Measurements from ENCODE around the gene ECSIT.
"Not testable (repeated sequence)": the region's sequence is repeated elsewhere in the genome, so short reads cannot be mapped to it uniquely, and the experiment has no call there.

DNA sequence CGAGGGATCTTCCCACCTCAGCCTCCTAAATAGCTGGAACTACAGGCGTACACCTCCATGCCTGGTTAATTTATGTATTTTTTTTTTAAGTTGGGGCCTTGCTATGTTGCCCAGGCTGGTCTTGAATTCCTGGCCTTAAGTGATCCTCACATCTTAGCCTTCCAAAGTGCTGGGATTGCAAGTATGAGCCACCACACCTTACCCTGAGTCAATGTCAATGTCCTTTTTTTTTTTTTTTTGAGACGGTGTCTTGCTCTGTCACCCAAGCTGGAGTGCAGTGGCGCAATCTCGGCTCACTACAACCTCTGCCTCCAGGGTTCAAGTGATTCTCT lies 36.7 kb upstream of the ECSIT start:
- not testable (repeated sequence) for TF ChIP-seq EZH2 (IDR thresholded peaks at IDR 0.05; ENCODE audit: low read depth, unreplicated experiment); ZNF114 (CRISPR knock-in tag; IDR thresholded peaks at IDR 0.05); EZH2phosphoT487 (IDR thresholded peaks at IDR 0.05; ENCODE audit: unreplicated experiment)
- TF ChIP-seq, protein P1, sequence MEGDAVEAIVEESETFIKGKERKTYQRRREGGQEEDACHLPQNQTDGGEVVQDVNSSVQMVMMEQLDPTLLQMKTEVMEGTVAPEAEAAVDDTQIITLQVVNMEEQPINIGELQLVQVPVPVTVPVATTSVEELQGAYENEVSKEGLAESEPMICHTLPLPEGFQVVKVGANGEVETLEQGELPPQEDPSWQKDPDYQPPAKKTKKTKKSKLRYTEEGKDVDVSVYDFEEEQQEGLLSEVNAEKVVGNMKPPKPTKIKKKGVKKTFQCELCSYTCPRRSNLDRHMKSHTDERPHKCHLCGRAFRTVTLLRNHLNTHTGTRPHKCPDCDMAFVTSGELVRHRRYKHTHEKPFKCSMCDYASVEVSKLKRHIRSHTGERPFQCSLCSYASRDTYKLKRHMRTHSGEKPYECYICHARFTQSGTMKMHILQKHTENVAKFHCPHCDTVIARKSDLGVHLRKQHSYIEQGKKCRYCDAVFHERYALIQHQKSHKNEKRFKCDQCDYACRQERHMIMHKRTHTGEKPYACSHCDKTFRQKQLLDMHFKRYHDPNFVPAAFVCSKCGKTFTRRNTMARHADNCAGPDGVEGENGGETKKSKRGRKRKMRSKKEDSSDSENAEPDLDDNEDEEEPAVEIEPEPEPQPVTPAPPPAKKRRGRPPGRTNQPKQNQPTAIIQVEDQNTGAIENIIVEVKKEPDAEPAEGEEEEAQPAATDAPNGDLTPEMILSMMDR (conservative IDR thresholded peaks at IDR 0.05; ENCODE audit: low read depth in 2 of 2) = not testable (repeated sequence)
- TF ChIP-seq, protein P2, sequence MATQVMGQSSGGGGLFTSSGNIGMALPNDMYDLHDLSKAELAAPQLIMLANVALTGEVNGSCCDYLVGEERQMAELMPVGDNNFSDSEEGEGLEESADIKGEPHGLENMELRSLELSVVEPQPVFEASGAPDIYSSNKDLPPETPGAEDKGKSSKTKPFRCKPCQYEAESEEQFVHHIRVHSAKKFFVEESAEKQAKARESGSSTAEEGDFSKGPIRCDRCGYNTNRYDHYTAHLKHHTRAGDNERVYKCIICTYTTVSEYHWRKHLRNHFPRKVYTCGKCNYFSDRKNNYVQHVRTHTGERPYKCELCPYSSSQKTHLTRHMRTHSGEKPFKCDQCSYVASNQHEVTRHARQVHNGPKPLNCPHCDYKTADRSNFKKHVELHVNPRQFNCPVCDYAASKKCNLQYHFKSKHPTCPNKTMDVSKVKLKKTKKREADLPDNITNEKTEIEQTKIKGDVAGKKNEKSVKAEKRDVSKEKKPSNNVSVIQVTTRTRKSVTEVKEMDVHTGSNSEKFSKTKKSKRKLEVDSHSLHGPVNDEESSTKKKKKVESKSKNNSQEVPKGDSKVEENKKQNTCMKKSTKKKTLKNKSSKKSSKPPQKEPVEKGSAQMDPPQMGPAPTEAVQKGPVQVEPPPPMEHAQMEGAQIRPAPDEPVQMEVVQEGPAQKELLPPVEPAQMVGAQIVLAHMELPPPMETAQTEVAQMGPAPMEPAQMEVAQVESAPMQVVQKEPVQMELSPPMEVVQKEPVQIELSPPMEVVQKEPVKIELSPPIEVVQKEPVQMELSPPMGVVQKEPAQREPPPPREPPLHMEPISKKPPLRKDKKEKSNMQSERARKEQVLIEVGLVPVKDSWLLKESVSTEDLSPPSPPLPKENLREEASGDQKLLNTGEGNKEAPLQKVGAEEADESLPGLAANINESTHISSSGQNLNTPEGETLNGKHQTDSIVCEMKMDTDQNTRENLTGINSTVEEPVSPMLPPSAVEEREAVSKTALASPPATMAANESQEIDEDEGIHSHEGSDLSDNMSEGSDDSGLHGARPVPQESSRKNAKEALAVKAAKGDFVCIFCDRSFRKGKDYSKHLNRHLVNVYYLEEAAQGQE (IDR thresholded peaks at IDR 0.05; ENCODE audit: unreplicated experiment) = not testable (repeated sequence)

Measured in GM23338 (cell line).